Measurements from ENCODE around the gene RC3H2.

RC3H2 gene

DNA sequence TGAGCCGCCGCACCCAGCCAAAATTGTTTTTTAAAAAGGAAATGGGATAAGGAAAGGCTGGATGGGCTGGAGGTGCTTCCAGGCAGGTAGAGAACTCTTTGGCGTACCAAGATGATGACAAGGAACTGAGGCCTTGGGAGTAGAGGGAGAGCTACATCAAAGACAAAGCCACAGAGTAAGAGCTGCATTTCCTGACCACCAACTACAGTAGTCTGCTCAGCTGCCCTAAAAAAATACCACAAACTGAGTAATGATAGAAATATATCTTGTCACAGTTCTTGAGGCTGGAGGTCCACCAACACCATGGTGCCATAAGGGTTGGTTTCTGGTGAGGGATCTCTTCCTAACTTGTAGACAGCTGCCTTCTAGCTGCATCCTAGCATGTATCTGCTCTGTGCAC is 97.0 kb downstream of the RC3H2 start:
- DNase-seq (ENCODE audit: low read depth): no peak

DNA sequence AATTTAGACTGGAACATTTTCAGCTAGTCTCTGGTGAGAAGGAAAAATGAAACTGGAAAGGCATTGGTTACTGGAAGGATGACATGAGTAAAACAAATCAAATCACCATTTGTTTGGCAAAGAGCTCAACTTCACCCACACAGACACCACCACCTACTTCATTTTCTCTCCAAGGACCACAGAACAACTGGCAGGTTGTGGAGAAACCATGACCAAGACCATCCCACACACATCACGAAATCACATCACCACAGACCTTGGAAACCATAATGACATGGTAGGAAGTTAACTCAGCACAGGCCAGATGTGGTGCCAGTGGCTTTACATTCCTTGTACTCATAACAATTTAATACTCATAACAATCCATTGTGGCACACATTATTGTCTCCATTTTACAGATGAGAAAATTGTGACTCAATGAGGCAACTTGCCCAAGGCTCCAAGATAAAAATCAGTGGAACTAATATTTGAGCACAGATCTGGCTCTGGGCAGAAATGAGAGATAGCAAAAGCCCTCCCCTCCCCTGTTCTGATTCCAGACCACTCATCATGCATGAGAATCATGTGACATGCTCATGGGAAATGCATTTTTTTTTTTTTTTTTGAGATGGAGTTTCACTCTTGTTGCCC is 97.8 kb downstream of the RC3H2 start:
- DNase-seq (ENCODE audit: low read depth): no peak

DNA sequence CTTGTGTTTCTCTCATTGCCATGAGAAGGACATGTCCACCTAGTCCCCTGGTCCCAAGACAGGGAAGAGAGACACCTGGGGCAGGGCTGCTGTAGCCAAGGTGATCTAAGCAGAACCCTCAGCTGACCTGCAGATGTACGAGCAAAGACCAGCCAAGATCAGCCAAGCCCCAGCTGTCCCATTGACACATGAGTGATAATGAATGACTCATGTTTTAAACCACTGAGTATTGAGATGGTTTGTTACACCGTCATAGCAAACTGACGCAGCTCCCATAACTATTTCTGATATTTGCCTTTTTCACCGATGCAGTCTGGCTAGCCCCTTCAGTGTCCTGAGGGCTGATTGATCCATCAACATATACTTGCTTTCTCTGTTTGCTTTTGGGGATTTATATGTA is 98.5 kb downstream of the RC3H2 start:
- DNase-seq (ENCODE audit: low read depth): no peak

DNA sequence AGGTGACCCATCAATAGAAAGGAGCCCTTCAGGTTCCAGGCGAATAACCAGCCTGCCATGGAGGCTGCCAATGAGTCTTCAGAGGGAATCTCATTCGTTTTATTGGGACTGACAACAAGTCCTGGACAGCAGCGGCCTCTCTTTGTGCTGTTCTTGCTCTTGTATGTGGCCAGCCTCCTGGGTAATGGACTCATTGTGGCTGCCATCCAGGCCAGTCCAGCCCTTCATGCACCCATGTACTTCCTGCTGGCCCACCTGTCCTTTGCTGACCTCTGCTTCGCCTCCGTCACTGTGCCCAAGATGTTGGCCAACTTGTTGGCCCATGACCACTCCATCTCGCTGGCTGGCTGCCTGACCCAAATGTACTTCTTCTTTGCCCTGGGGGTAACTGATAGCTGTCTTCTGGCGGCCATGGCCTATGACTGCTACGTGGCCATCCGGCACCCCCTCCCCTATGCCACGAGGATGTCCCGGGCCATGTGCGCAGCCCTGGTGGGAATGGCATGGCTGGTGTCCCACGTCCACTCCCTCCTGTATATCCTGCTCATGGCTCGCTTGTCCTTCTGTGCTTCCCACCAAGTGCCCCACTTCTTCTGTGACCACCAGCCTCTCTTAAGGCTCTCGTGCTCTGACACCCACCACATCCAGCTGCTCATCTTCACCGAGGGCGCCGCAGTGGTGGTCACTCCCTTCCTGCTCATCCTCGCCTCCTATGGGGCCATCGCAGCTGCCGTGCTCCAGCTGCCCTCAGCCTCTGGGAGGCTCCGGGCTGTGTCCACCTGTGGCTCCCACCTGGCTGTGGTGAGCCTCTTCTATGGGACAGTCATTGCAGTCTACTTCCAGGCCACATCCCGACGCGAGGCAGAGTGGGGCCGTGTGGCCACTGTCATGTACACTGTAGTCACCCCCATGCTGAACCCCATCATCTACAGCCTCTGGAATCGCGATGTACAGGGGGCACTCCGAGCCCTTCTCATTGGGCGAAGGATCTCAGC is 104.8 kb downstream of the RC3H2 start, which contains the start of gene OR1K1:
Gene OR1K1 (plus strand): TSS at position 58 of the 995 bp plus-strand sequence. CDS start 0 bp downstream, at position 58.
- DNase-seq (ENCODE audit: low read depth): no peak

DNA sequence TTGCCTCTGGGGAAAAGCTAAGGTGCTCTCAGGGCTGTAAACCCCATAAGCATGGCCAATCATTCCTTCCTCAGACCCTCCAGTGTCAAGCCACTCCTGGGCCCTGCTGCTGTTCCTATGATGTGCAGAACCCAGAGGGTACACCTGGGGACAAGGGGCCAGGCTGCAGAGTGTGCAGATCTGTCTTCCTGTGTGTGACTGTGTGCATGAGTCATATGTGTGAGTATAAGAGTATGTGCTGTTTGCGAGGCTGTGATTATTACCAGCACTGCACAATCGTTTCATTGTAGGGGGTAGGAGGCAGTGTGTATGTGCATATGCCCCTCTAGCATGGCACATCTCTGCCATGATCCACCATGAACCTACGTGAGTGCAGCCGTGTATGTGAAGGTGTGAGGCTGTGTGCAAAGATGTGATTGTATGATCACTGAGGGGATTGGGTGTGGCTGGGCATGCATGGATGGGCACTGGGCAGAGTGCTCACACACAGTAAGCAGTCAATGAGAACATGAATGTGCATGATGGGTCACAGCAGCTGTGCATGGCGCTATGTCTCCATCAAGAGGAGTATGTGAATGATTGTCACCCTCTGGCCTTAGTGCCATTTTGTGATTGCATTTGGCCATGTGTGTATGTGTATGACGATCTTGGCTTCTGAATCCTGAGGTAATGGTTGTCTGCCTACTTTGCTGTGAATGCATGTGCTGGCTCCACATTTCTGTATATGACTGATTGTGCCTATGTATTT is 107.7 kb downstream of the RC3H2 start:
- no peak for DNase-seq (ENCODE audit: low read depth)
